HG03558 (cell line): ENCODE data around the gene MMEL1.

Experiments
- ATAC-seq: cut with Tn5 transposase; IDR thresholded peaks from one replicate; pipeline ENCODE4 v1.9.1; 2021; ENCODE audit warnings: moderate number of reproducible peaks; ENCODE audit not compliant: unreplicated experiment; ENCODE audit errors: extremely low read depth

Gene MMEL1

DNA sequence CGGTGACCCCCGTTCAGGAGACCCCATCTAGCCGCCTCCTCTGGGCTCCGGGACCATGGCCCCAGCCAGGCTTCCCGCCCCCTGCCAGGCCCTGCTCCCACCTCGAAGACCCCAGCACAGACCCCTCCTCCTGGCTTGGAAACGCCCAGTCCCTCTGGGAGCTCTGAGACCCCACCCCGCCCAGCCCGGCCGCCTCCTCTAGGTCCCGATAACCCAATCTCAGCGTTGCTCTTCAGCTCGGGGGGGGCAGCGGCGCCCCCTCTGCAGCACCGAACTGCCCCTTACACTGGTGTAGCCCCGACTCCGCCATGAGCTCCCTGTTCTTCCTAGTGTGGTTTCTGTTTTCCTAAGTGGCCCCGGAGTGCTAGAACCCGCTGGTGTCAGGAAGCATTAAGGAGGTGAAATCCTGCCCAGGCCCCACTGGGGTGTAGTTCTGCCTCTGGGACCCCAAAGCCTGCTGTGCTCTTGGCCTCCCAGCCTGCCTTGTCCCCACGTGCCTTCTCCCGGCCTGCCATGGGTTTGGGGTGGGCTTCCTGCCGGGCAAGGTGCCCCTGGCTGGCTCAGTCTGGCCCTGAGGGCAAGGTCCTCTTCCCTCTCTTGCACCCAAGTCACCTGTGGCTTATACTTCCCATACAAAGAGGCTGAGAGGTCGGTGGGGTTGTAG is 10.7 kb upstream of the MMEL1 start:
- no peak for ATAC-seq

DNA sequence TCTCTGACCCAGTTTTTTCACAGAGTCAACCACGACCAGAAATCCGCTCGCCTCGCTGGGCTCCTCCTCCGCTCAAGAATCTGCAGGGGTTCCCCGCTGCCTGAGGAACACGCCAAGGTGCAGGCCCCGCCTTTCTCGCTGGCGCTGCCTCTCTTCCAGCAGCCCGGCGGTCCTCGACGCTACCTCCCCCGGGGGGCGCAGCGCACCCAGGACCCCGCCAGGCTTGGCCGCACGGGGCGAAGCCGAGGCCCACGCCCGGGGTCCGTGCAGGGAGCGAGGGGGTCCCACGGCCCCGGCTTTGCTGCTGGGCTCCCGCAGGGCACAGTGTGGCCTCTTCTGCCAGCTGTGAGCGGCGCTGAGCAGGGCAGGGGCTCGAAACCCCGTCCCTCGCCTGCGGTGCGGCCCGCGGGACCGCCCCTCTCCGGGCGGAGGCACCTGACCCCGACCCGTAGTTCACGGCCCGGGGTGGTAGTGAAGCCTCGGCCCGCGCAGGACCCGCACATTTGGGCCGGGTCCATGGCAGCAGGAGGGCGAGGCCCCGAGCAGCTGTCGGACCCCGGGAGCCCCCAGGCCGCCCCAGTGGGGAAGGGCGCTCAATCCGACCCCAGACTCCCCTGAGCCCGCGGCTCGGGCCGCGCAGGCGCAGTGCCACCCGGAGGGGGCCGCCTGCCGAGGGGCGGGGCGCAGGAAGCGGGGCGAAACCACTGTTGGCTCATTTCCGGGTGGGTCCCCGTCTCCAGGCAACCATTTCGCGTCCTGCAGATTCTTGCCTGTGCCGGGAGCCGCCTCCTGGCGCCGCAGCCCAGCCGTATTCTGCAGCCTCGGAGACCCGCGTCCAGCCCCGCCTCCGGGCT is 10.0 kb upstream of the MMEL1 start:
- no peak for ATAC-seq

DNA sequence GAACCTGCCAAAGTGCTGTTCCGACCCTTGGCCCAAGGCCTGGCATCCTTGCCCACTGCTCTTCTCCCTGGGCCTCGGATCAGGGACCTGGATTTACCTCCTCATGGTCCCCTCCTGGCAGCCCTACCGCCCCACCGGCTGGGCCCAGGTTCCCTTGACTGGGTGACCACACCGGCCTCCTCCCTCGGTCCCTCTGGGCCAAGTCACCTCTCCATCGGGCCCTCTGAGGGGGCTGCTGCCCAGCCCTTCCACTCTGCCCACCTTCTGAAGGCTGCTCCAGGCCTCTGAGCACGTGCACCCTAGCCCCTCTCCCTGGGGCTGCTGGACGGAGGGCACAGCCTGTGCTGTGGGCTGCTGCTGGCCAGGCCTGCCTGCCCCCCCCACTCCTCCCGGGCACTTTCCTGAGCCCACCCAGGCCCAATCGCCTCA is 9.3 kb upstream of the MMEL1 start:
- no peak for ATAC-seq

DNA sequence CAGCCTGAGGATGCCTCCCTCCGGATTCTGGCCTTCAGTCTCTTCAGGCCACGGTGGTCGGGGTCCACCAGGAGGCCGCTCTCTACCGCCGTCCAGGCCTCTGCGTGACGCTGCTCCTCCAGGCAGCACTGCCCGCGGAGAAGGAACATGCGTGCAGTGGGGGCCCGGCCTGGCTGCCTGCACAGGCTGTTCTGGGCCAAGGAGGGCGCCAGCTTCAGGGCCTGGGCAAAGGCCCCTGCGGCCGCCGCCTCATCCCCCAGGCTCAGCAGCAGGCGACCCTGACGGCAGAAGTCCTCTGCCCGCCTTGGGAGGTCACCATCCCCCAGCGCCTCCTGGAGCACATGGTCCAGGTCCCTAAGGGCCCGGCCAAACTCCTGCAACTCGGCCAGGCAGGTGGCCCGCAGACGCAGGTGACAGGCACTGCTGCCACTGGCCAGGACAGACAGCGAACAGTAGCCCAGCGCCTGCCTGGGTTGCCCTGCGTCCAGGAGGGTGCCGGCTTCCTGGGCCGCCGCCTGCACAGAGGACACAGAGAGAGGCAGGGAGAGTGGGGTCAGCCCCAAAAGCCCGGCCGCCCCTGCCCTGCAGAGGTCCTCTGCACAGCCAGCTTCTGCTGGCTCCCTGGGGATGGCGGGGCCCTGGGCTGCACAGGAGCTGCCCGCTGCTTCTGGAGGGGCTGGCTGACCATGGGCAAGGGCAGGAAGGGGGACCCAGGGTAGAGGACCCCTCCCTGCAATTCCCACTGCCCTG is 8.7 kb upstream of the MMEL1 start:
- ATAC-seq: no peak

DNA sequence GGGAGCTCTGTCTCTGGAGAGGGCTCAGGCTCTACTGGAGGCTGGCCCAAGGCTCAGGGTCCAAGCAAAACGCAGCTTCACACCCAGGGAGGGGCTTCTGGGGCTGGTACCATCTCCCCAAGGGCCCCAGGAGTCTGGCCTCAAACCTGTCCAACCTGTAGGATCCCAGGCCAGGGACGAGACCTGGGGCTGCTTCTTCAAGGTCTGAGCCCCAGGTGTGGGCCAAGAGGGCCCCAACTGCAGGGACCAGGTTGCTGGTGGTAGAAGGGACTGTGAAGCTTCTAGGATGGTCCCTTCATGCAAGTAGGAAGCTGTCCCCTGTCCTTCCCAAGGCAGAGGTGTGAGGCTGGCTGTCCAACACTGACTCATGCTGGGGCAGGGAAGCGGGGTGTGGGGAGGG is 7.8 kb upstream of the MMEL1 start:
- ATAC-seq: no peak

DNA sequence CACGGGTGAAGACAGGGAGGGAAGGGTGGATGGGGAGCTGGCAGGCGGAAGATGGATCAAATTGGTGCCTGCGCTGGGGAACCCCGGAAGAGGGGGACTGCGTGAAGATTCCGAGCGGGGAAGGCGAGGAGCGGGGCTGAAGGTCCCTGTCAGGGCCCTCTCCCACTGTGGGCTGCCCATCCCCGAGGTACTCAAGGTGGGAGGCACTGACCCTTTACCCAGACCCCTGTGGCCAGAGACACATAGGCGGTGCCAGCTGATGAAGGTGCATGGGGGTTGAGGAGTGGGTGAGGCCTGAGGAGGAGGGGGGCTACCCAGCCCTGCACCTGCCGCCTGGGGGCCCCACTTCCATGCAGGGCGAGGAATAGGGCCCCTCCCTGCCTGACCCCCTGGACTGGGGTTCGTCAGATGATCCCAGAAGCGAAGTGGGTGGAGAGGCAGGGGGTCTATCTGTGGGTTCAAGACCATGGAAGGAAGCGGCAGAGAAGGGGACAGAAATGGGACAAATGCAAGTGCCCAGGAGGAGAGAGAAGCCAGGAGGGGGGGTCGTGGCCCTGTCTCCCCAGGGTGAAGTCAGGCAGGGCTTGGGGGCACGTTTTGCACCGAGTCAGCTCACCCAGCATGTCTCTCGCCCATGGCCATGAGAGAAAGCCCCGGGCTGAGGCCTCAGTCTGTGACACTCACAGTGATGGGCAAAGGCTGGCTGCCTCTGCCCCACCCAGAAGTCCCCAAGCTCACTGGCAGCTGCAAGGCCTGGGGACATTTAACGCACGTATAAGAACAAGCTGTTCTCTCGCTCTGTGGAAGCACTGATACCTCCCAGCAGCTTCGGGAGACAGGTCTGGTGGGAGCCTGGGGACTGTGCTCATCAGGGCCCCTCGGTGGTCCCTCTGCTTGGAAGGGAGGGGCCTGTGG is 7.0 kb upstream of the MMEL1 start:
- ATAC-seq: no peak

DNA sequence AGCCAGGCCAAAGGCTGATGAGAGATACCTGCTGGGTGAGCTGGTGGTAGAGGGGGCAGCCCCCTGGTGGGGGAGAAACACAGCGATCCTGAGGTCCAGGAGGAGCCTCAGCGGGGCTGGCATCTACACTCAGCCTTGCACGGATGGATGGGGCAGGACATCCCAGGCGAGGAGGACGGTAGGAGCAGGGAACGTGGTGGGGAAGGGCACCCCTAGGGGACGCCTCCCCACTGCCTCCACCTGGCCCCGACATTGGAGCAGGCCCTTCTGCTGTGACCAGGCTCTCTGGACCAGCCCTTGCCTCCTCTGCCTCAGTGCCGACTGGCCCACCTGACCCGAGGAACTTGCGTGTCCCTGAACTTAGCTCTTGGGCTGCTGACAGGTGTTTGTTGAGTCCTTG is 6.4 kb upstream of the MMEL1 start:
- no peak for ATAC-seq

DNA sequence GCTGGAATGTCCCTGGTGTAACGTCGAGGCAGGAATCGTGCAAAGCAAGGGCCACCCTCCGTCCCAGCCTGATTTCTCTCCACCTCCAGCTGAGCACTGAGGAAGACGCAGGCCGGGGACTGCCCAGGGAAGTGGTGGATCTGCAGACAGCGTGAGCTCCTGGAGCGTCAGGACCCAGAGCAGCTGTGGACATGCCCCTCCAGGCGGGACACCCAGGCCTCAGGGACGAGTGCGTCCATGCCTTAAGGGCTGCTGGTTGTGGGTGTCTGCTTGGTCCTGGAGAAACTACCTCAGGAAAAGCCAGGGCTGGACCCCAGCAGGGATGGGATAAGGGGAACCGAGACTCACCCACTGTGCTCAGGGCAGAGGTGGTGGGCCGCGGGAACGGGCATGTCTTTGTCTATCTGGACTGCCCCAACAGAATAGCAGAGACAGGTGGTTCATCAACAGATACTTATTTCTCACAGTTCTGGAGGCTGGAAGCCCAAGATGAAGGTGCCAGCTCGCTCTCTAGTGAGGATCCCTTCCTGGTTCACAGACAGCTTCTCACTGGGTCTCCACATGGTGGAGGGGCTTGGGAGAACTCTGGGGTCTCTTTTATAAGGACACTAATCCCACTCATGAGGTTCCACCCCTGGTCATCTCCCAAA is 5.8 kb upstream of the MMEL1 start:
- ATAC-seq: no peak

DNA sequence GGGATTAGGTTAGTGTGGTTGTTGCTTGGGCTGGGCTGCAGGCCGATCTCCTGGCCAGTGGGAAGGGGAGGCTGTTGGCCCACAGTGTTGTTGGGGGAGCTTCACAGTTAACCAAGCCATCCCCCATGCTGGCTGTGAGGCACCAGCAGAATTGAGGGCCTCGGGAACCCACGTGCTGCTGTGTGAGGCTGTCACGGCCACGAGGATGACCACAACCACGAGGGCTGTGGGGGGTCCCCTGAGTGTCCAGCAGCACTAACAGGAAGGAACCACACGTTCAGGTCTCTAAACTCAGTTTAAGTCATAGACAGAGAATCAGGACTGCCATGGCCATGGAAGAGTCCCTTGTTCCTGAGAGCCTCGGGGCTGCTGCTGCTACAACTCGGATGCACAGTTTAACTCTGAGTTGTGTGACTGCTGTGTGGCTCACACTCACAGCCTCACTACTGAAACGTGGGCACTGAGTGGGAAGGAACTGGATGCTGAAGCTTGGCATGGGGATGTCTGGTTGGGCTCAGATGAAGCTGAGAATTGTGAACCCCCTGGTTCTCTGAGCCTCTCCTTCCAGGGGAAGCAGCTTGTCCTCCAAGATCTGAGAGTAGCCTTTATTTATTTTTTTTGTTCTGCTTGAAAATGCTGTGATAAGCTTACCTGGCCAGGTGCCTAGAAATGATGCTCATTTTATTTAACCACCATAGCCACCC is 4.8 kb upstream of the MMEL1 start:
- no peak for ATAC-seq

DNA sequence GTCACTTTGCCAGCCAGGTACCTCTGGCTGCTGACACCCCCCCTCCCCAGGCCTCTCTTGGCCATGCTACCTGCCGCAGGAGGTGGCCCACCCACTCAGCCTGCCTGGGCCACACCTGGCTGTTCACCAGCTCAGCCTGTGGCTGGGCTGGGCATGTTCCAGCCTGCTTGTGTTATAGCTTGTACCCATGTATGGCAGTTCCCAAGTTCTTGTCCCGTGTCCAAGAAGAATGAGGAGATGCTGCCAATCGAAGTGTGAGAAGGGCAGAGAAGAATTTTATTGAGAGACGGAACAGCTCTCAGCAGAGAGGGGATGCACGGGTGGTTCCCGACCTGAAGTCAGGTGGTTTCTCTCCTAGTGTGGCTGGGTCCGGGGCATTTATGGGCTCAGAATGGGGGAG is 3.9 kb upstream of the MMEL1 start:
- ATAC-seq: no peak

DNA sequence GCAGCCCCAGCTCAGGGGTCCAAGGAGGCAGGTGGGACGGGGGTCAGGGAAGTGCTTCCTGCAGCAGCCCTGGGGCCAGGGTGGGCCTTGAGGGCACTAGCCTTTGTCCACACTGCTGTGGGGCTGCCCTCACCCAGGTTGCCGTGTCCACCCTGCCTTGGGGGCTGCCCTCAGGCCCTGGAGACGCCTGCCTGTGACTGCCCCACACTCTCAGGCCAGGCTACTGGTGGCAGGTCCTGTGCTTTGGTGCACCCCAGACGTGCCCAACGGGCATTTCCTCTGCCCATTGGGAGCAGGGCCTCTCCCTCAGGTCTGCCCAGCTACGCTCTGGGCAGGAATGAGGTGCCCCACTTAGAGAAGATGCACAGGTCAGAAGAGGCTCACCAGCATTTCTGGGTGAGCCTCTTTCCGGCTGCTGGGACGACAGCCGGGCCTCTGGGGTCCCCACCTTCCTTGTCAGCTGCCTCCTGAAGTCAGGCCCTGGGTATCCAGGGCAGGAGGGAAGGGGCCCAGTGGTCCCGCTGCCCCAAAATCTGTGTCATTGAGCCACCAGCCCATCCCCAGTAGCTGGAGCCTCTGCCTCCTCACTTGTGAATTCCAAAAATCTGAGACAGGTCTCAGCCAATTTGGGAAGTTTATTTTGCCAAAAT is 2.7 kb upstream of the MMEL1 start:
- ATAC-seq: no peak

DNA sequence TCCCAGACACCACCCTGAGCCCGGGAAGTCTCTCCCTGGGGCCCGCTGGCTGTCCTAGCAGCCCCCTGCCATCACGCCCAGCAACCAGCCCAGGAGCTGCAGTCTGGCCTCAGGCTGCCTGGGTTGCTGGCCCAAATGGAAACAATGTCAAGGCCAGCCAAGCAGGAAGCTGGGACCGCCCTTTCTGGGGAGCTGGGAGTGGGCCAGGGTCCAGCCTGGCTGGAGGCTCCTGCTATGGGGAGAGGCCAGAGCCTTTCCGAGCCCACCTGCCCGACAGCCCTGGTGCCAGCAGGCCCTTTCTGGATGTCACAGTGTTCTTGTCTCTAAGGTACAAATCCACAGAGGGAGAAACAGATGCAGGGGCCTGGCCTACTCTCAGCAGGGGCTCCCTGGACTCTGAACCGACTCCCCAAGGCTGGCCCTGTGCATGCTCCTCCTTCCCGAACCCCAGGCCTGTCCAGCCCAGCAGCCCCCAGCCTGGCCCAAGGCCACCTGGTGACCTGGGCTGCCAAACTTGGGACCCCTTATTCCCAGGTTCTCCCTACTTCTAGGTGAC is 1.2 kb upstream of the MMEL1 start:
- no peak for ATAC-seq

DNA sequence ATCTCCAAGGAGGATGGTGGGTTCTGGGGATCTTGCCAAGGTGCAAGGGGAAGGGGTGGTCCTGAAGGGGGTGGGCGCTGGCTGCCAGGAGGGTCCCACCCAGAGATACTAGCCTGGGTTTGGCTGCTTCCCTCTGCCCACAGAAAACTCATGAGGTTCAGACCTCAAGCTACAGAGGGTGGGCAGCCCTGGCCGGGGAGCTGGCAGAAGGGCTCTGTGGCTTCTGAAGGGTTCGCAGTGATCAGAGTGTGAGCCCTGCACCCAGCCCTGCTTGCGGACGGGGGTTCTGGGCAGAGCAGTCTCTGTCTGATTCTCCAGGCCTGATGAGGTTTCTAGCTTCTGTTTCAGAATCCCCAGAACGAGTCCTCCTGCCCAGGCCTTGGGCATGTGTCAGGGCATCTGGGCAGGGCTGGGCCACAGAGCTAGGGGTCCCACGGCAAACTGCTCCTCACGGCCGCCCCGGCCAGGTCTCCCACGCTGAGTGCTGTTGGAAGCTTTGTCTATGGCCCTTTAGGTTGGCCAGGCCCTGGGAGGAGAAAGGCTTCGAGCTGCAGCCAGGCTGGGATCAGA is 635 bp upstream of the MMEL1 start:
- ATAC-seq: no peak

DNA sequence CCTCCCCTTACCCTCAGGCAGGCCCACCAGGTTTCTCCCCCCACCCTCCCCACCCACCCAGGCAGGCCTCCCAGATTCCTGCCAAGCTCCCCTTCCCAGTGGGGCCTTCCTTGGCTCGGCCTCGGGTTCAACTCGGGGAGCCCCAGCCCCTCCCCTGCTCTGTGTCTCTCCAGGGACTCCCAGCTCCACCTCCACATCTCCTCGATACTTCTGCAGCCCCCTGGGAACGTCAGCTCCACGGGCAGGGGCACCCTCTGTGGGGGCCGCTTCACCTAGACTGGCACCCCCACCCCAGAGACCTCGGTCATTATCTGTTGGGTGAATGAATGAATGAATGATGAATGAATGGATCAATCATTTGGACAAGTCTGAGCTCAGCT is 775 bp downstream of the MMEL1 start:
- no peak for ATAC-seq

DNA sequence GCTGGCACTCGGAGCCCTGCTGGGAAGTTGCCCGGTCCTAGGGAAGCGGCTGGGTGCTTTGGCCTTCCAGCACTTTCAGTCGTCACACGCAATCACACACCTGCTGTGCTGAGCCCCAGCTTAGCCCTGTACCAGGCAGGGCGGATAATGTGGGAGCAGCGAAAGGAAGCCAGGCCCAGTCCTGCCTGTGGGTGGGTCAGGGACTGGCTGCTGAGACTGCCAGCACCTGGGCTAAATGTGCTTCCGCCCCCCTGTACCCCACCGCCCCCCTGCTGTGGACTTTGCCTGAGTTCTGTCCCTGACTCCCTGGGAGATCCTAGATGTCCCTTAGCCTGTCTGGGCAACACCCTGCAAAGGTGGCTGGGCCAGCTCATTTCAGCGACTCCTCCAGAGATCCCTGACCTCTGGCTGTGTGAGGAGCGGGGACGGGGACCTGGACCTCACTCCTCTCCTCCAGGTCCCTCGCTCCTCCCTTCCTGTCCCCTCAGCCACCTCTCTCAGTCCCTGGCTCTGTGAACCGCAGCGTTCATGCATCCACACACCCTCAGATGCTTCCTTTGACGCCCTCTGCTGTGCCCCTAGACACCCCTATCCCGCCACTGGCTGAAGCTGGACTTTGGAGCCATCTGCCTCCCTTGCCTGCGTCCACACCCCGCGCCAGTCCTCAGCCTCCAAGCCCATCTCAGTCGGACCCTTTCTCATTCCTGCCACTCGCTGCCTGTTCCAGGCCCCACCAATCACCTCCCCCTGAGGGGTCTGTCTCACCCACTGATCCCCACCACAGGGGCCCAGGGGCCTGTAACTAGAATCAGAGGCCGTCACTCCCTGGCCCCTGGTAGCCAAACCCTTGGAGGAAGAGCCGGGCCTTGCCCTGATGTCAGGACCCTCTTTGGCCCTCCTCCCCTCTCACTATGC is 1.4 kb downstream of the MMEL1 start:
- ATAC-seq: no peak

DNA sequence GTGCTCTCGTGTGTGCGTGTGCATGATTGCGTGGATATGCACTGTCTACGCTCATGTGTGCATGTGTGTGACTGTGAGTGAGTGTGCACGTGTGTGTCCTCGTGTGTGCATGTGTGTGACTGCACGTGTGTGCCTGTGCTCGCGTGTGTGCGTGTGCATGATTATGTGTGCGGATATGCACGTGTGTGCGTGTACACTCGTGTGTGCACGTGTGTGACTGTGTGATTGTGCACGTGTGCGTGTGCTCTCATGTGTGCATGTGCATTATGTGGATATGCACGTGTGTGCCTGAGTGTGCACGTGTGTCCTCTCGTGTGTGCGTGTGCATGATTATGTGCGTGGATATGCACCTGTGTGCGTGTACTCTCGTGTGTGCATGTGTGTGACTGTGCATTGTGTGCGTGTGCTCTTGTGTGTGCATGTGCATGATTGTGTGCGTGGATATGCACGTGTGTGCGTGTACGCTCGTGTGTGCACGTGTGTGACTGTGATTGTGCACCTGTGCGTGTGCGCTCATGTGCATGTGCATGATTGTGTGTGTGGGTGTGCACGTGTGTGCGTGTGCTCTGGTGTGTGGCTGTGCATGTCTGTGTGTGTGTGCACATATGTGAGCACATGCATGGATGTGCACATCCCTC is 2.2 kb downstream of the MMEL1 start:
- no peak for ATAC-seq
